Measurements from ENCODE around the gene MANF.

DNA sequence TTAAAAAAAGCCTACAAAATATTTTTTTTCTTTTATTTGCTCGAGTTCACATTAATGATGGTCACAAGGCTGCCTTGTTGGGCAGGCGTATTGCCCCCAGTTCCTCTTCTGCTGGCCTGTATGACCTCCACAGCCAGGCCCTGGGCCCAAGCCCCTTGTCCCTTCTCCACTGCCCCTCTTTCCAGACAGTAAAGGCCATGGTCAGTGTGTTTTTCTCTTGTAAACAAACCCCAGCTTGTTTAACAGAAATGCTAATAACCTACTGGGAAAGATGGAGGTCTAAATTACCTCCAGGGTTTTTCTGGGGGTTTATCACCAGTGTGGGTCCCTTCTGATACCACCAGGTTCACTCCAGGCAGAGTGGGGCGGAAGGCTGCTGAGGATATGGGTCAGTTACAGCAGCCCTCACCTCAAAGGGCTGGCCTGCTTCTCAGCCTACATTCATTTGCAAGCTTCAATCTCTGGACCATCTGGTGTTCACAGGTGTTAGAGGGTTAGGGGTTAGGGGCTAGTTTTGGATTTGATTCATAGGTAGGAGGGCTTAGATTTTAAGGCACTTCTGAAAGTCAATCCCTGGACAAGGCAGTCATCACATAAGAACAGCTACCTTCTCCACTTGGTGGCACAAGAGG lies 2.0 kb upstream of the MANF start:
- TF ChIP-seq, protein P1, sequence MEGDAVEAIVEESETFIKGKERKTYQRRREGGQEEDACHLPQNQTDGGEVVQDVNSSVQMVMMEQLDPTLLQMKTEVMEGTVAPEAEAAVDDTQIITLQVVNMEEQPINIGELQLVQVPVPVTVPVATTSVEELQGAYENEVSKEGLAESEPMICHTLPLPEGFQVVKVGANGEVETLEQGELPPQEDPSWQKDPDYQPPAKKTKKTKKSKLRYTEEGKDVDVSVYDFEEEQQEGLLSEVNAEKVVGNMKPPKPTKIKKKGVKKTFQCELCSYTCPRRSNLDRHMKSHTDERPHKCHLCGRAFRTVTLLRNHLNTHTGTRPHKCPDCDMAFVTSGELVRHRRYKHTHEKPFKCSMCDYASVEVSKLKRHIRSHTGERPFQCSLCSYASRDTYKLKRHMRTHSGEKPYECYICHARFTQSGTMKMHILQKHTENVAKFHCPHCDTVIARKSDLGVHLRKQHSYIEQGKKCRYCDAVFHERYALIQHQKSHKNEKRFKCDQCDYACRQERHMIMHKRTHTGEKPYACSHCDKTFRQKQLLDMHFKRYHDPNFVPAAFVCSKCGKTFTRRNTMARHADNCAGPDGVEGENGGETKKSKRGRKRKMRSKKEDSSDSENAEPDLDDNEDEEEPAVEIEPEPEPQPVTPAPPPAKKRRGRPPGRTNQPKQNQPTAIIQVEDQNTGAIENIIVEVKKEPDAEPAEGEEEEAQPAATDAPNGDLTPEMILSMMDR (IDR thresholded peaks at IDR 0.05; ENCODE audit: low read length): no peak
- TF ChIP-seq EZH2phosphoT487 (IDR thresholded peaks at IDR 0.05; ENCODE audit: low read length) (no peak), EZH2 (optimal IDR thresholded peaks at IDR 0.05; ENCODE audit: low read depth, low read length) (no peak)
